Glutamatergic neuron (in vitro differentiated cells): ENCODE measurements around the gene KNL1. TPM values are rescaled to one million over a fixed set of nuclear protein-coding genes. Genes with fewer than 3 reads are reported as not detected.
A peak's percentile ranks its signal among the peaks of the same experiment; 100 is the strongest.
"Not testable (repeated sequence)": the region's sequence is repeated elsewhere in the genome, so short reads cannot be mapped to it uniquely, and the experiment has no call there.

Source experiments
- DNase-seq: peaks from one replicate; pipeline ENCODE4 v3.0.0; 2022
- H3K27ac Mint-ChIP-seq: one replicate; pipeline ENCODE4 v1.8.0; 2020; ENCODE audit warnings: mild to moderate bottlenecking, mixed read lengths, inconsistent platforms; ENCODE audit not compliant: unreplicated experiment
- H3K27me3 Mint-ChIP-seq: one replicate; pipeline ENCODE4 v1.8.0; 2020; ENCODE audit warnings: mild to moderate bottlenecking, moderate library complexity, mixed read lengths, inconsistent platforms; ENCODE audit not compliant: unreplicated experiment
- H3K36me3 Mint-ChIP-seq: one replicate; pipeline ENCODE4 v1.8.0; 2020; ENCODE audit warnings: mild to moderate bottlenecking, mixed read lengths, inconsistent platforms; ENCODE audit not compliant: unreplicated experiment
- H3K4me1 Mint-ChIP-seq: one replicate; pipeline ENCODE4 v1.8.0; 2020; ENCODE audit warnings: mild to moderate bottlenecking, low read depth, mixed read lengths, inconsistent platforms; ENCODE audit not compliant: unreplicated experiment
- H3K4me3 Mint-ChIP-seq: one replicate; pipeline ENCODE4 v1.8.0; 2020; ENCODE audit warnings: mild to moderate bottlenecking, mixed read lengths, inconsistent platforms; ENCODE audit not compliant: unreplicated experiment
- H3K9me3 Mint-ChIP-seq: one replicate; pipeline ENCODE4 v1.8.0; 2020; ENCODE audit warnings: mild to moderate bottlenecking, moderate library complexity, mixed read lengths, inconsistent platforms; ENCODE audit not compliant: unreplicated experiment
- CTCF ChIP-seq: fragments of 200-600 bp; sonication (generic); IDR thresholded peaks from one replicate; pipeline ENCODE4 v1.5.0; 2021; ENCODE audit not compliant: partially characterized antibody, unreplicated experiment
- total RNA-seq: library from RNA; stranded (reverse); fragmentation: NEBNext Ultra II Directional; extraction: Animal tissue kit (Norgen Biotek cat#: 25700); gene quantifications from one replicate; pipeline ENCODE4 v1.2.1, GENCODE V29; 2021; ENCODE audit not compliant: unreplicated experiment

The KNL1 gene
- total RNA-seq, 1 donor from 2014 or later = 4.0 TPM

GRCh38 chr15:40569129-40569953 is 24.7 kb upstream of the KNL1 start, which contains the start of gene RPUSD2:
TSS of gene RPUSD2 (plus strand) at chr15:40569299. CDS start at chr15:40569338, 39 bp downstream.
- H3K4me3 Mint-ChIP-seq = peak within 1 kb of the TSS; percentile 96
- no peak for TF ChIP-seq CTCF
- H3K9me3 Mint-ChIP-seq = peaks cover 5% of the 10 kb centered on the region
- H3K36me3 Mint-ChIP-seq = no peaks in the 10 kb centered on the region
- DNase-seq = peak; percentile 98
- H3K4me1 Mint-ChIP-seq = peaks cover 7% of the 10 kb centered on the region
- peaks cover 4% of the 10 kb centered on the region for H3K27me3 Mint-ChIP-seq
- peak within 1 kb of the TSS; percentile 82 for H3K27ac Mint-ChIP-seq

GRCh38 chr15:40575113-40575512 is 18.9 kb upstream of the KNL1 start:
- H3K36me3 Mint-ChIP-seq = no peaks in the 10 kb centered on the region
- peaks cover 1% of the 10 kb centered on the region for H3K27me3 Mint-ChIP-seq
- H3K4me3 Mint-ChIP-seq = no peak overlapping the region
- no peak for DNase-seq
- no peak overlapping the region for H3K27ac Mint-ChIP-seq
- H3K9me3 Mint-ChIP-seq = no peaks in the 10 kb centered on the region
- peaks cover 3% of the 10 kb centered on the region for H3K4me1 Mint-ChIP-seq
- no peak for TF ChIP-seq CTCF

- not testable (repeated sequence) for H3K4me1 Mint-ChIP-seq, H3K27me3 Mint-ChIP-seq, DNase-seq, H3K27ac Mint-ChIP-seq, H3K4me3 Mint-ChIP-seq, H3K36me3 Mint-ChIP-seq, H3K9me3 Mint-ChIP-seq
These were observed 17.1 kb upstream of the KNL1 start for GRCh38 chr15:40576914-40577313.

- DNase-seq = no peak
- Mint-ChIP-seq H3K27ac (no peak overlapping the region), H3K27me3 (no peaks in the 10 kb centered on the region), H3K9me3 (no peaks in the 10 kb centered on the region), H3K4me1 (no peaks in the 10 kb centered on the region), H3K4me3 (no peak overlapping the region), H3K36me3 (no peaks in the 10 kb centered on the region)
- TF ChIP-seq CTCF = no peak
These were observed 15.2 kb upstream of the KNL1 start for GRCh38 chr15:40578892-40579291.

- H3K4me1 Mint-ChIP-seq, H3K9me3 Mint-ChIP-seq, H3K4me3 Mint-ChIP-seq, H3K36me3 Mint-ChIP-seq, H3K27me3 Mint-ChIP-seq, DNase-seq, H3K27ac Mint-ChIP-seq: not testable (repeated sequence)
These were observed 12.3 kb upstream of the KNL1 start for GRCh38 chr15:40581796-40582195.

- H3K4me3 Mint-ChIP-seq = no peak overlapping the region
- no peak for DNase-seq
- H3K27me3 Mint-ChIP-seq = no peaks in the 10 kb centered on the region
- TF ChIP-seq CTCF = no peak
- no peaks in the 10 kb centered on the region for H3K4me1 Mint-ChIP-seq
- H3K9me3 Mint-ChIP-seq = no peaks in the 10 kb centered on the region
- no peak overlapping the region for H3K27ac Mint-ChIP-seq
- H3K36me3 Mint-ChIP-seq = no peaks in the 10 kb centered on the region
These were observed 11.3 kb upstream of the KNL1 start for GRCh38 chr15:40582726-40583246.
